Activated CD8-positive, alpha-beta memory T cell treated with anti-CD3 and anti-CD28 coated beads for 36 hours (primary cell): ENCODE results near the gene TMEM37. TPM values are rescaled to one million over a fixed set of nuclear protein-coding genes. Genes with fewer than 3 reads are reported as not detected.

Experiments
- CTCF ChIA-PET: fragments of 350-600 bp; sonication (Branson Sonifier 250); formaldehyde crosslinking; loops from one replicate; lab custom pipeline; 2021; ENCODE audit warnings: antibody characterized with exemption; lab: Charles Lee
- POLR2A ChIA-PET: fragments of 350-600 bp; sonication (Branson Sonifier 250); formaldehyde crosslinking; loops from one replicate; lab custom pipeline; 2021; ENCODE audit warnings: antibody characterized with exemption; lab: Charles Lee
- total RNA-seq, 2 experiments: library from RNA; stranded (reverse); gene quantifications; one replicate each; pipeline ENCODE4 v1.2.3, GENCODE V29; 2021

TMEM37 gene
- total RNA-seq, 2 experiments from 2014 or later, result not detected

- POLR2A ChIA-PET, result no interaction called here
- CTCF ChIA-PET, result no interaction called here
Observed at GRCh38 chr2:119446037-119446436, 14.4 kb downstream of the TMEM37 start.

GRCh38 chr2:119448427-119449141 is 16.9 kb downstream of the TMEM37 start:
- ChIA-PET POLR2A (no interaction called here), CTCF (no interaction called here)

GRCh38 chr2:119449521-119449920 is 17.9 kb downstream of the TMEM37 start:
- CTCF ChIA-PET, result no interaction called here
- POLR2A ChIA-PET, result no interaction called here

- CTCF ChIA-PET, result interaction anchor here (1.2 kb wide), 1 partner anchor 10 kb away, joined by 3 read pairs; no protein-coding TSS in a partner anchor
Observed at GRCh38 chr2:119451336-119452050, 19.8 kb downstream of the TMEM37 start.

DNA sequence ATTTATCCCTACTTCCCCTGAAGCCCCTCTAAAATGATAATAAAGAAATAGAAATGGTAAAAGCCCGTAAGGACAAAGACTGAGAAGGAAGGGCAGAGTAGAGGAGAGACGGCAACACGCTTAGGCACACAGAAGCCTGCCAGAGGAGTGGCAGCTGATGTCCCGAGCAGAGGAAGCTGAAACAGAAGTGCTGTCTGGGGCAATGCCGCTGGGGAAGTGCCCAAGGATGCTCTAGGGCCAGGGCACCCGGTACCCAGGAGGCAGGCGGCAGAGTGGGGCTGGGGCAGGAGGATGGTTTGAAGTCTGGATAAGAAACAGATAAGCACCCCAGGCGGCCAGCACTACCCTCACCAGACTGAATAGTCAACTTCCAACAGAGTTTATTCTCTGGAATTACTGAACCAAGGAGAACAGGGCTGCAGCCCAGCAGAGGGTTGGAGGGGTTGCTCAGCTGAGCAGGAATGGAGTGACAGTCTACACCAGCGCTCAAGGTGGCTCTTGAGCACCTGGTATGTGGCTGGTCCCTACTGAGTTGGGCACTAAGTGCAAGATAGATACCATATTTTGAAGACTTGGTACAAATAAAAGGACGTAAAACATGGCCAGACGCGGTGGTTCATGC is 22.4 kb downstream of the TMEM37 start:
- CTCF ChIA-PET, result no interaction called here
- POLR2A ChIA-PET, result no interaction called here

More at GRCh38 chr2:119451336-119452050, 19.8 kb downstream of the TMEM37 start:
- POLR2A ChIA-PET, result no interaction called here

DNA sequence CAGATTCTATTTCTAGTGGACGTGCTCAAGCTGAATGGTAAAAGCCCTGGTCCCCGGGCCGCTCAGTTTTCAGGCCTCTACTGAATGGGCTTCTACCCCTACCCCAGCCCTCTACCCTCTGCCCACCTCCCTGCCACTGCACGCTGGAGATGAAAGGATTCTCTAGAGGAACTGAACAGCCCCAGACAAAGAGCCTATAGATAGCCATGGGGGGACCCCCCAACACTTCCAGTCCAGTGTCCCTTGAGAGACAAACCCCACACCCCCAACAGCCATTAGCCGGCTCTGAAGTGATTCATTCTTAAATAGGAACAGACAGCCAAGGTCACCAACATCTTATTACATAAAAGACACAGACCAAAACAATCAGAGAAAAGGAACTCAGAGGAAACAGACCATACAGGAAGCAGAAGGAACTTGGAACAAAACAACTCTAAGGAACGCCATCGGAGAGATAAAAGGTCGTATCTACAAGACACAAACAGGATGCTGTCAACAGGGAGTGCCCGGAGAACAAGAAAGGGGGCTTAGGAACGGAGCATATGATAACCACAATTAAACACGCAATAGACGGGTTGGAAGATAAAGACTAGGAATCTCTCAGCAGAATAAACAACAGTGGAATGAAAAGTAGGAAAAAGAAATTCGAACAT is 23.5 kb downstream of the TMEM37 start:
- ChIA-PET CTCF (no interaction called here), POLR2A (no interaction called here)

- ChIA-PET CTCF (no interaction called here), POLR2A (no interaction called here)
Observed at GRCh38 chr2:119460076-119460475, 28.4 kb downstream of the TMEM37 start.

GRCh38 chr2:119461811-119462210 is 30.2 kb downstream of the TMEM37 start:
- CTCF ChIA-PET, result interaction anchor here (0.6 to 1.2 kb wide), 2 partner anchors 9 to 53 kb away, joined by 3 read pairs; no protein-coding TSS in a partner anchor

DNA sequence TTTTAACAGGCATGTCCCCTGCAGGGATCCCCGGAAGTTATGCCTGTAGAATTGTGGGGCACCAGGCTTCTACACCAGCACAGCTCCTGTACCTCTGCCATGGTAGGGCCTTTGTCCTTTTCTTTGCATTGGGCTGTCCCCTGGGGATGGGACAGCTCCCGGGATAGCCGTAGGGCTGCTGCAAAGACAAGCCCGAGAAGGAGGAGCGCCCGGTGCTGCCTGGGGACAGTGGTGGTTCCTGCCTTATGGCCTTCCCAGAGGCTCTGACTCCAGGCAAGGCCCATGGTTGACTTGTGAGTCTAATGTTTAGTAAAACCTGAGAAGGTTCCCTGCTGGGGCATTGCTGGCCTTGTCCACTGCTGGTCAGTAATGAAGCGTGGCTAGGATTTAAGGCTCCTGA is 30.9 kb downstream of the TMEM37 start:
- ChIA-PET POLR2A (no interaction called here), CTCF (interaction anchor here (1.2 kb wide), 2 partner anchors 10 to 14 kb away, joined by 3 read pairs; no protein-coding TSS in a partner anchor)

More at GRCh38 chr2:119461811-119462210, 30.2 kb downstream of the TMEM37 start:
- POLR2A ChIA-PET, result interaction anchor here (0.6 kb wide), 1 partner anchor 30 kb away, joined by 5 read pairs; the partner anchor contains the start of gene TMEM37

- ChIA-PET CTCF (interaction anchor here (1.2 kb wide), 1 partner anchor 13 kb away, joined by 3 read pairs; no protein-coding TSS in a partner anchor), POLR2A (no interaction called here)
Observed at GRCh38 chr2:119463136-119463535, 31.5 kb downstream of the TMEM37 start.

- CTCF ChIA-PET, result no interaction called here
- POLR2A ChIA-PET, result no interaction called here
Observed at GRCh38 chr2:119463990-119464389, 32.3 kb downstream of the TMEM37 start.

DNA sequence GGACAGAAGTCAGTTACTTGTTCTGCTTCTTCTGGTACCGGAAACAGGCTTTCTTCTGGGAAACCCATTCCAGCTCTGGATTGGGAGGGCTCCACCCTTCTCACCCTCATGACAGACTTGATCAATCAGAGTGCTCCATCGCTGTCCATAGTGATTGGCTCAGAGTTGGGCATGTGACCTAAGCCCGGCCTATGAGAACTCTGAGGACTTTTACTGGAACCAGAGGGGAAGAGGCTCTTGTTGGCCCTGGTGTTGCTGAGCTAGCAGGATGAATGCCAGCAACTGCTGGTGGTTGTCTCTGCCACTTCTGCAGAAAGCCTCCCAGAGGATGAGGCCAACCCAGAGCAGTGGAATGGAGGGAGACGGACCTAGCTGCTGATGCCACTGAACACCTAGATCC is 33.3 kb downstream of the TMEM37 start:
- POLR2A ChIA-PET, result no interaction called here
- CTCF ChIA-PET, result interaction anchor here (1.6 kb wide), 1 partner anchor 11 kb away, joined by 5 read pairs; no protein-coding TSS in a partner anchor

GRCh38 chr2:119465687-119466086 is 34.0 kb downstream of the TMEM37 start:
- POLR2A ChIA-PET, result no interaction called here
- CTCF ChIA-PET, result interaction anchor here (1.6 kb wide), 1 partner anchor 10 kb away, joined by 5 read pairs; no protein-coding TSS in a partner anchor

GRCh38 chr2:119466373-119466772 is 34.7 kb downstream of the TMEM37 start:
- ChIA-PET CTCF (interaction anchor here (1.6 kb wide), 1 partner anchor 9 kb away, joined by 5 read pairs; no protein-coding TSS in a partner anchor), POLR2A (no interaction called here)

GRCh38 chr2:119468154-119468955 is 36.7 kb downstream of the TMEM37 start:
- POLR2A ChIA-PET, result no interaction called here
- CTCF ChIA-PET, result no interaction called here

DNA sequence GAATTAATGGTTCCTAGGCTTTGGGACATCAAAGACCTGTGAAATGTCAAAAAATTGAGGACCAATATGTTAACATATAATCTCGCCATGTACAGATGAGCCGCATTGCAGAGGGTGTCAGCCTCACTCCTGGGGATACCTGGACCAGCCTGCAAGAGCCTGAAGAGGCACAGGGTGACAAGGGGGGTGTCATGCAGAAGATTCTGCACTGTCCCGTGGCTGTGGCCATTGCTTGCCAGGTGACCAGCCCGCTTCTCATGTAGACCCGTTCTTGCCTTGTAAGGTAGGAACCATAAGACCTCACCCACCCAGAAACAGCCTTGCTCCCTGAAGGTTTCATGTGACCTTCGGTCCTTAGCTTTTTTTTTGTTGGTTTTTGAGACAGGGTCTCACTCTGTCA is 37.5 kb downstream of the TMEM37 start:
- ChIA-PET POLR2A (no interaction called here), CTCF (no interaction called here)

DNA sequence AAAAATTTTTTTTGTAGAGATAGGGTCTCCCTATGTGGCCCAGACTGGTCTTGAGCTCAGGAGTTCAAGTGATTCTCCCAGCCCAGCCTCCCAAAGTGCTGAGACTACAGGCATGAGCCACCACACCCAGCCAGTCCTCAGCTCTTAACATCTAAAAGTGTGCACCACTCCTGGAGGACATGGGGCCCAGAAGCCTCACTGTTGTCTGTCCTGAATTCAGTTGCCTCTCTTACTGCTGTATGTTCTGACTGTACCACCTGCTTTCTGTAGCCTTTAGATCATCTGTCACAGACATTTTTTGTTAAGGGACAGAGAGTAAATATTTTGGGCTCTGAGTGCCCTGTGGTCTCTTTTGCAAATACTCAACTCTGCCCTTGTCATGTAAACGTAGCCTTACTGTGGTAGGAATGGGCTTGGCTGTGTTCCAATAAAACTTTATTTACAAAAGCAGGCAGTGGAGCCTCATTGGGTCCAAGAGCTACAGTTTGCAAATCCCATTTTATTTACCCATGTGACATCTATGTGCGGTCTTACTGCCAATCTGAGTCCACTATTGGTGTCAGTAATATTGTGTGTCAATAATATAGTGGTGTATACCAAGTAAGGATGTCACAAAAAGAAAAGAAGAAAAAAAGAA is 38.1 kb downstream of the TMEM37 start:
- ChIA-PET CTCF (no interaction called here), POLR2A (no interaction called here)

GRCh38 chr2:119472749-119473148 is 41.1 kb downstream of the TMEM37 start:
- ChIA-PET POLR2A (no interaction called here), CTCF (no interaction called here)
